Measurements from ENCODE around the gene OTOGL. TPM values are rescaled to one million over a fixed set of nuclear protein-coding genes. Genes with fewer than 3 reads are reported as not detected.
A peak's percentile ranks its signal among the peaks of the same experiment; 100 is the strongest.
"Not testable (repeated sequence)": the region's sequence is repeated elsewhere in the genome, so short reads cannot be mapped to it uniquely, and the experiment has no call there.

Gene OTOGL, protein sequence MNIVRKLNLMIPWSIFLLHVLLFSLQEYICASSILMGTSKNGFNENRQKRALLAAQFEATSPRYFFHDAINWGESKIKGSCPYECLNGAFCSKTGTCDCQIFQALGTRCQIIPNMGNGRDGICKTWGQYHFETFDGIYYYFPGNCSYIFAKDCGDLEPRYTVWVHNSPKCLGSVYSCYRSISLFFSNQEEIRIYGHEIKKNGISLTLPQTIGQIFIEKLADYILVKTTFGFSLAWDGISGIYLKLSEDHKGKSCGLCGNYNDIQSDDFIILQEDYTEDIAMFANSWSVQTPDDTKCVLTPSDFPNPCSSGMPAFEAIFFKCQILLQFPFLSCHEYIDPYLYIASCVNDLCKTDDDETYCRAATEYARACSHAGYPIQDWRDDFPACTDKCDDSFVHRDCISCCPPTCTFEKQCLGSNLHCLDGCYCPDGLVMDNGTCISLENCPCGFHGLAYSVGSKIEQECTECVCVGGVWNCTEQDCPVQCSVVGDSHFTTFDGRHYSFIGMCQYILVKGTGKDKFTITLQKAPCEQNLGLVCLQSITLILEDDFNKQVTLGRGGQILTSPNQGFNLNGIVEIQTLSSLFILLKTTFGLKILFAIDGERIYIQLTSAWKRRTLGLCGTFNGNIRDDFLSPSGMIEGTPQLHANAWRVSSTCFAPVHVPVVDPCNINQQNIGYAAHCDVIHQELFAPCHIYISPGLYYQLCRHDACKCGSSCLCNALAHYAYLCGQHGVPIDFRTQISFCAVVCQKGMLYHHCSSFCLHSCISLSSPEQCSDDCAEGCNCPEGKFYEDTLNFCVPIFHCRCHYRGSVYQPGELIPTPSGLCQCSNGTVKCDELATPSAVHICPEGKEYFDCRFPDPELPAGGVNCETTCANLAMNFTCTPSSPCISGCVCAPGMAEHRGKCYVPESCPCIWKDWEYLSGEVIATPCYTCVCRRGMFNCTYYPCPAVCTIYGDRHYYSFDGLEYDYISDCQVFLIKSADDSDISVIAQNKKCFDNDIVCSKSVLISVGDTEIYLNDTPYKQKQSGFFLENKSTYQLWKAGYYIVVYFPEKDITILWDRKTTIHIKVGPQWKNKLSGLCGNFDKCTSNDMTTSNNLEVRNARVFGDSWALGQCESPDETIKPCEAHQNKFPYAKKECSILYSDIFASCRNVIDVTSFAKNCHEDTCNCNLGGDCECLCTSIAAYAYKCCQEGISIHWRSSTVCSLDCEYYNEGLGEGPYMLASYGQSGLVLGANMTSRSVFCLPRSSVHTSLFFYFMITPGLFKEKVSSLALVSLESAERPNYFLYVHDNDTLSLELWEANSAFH (N-terminal part only)
- polyA plus RNA-seq (2013, experiment 1 of 2; ENCODE audit: insufficient read length) = 0.19 TPM
- 0.22 TPM for polyA plus RNA-seq (2013, experiment 2 of 2; ENCODE audit: insufficient read length)

DNA sequence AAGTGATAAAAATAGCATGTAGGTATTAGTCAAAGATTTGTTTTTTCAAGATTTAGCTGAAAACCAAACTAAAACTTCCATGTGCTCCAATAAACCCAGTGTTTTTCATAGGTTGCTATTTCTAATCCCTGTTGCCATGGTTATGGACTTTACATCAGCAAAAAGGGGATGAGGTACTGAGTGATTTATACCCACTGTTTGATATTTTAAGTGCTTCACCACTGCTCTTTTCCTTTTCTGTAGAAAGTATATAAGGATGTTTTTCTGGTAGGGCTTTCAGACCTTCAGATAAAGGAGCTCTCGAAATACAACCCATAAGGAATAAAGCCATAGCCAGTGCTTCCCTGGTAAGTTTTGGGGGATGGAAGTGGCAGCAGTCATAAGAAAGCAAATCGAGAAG is at the start of gene OTOGL:
OTOGL (plus strand) TSS at position 279 of the 400 bp plus-strand sequence. CDS start 109,895 bp downstream, outside the sequence.
- peak; percentile 15 for DNase-seq

DNA sequence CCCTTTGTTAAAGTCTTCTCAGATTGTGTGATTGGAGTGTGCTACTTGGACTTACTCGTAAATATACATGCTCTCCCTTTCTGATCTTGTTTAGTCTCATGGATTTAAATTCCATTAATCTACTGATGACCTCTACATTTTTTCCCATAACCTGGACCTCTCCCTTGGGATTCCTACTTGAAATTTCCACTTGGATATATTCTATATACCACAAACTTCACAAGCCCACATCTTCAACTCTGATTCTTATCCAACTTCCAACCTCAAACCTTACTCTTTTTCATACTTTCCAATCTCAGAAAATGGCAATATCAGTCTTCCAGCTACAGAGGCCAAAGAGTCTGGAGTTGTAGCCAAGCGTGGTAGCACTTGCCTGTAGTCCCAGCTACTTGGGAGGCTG is 49.1 kb upstream of the OTOGL start:
- DNase-seq = peak; percentile 17

DNA sequence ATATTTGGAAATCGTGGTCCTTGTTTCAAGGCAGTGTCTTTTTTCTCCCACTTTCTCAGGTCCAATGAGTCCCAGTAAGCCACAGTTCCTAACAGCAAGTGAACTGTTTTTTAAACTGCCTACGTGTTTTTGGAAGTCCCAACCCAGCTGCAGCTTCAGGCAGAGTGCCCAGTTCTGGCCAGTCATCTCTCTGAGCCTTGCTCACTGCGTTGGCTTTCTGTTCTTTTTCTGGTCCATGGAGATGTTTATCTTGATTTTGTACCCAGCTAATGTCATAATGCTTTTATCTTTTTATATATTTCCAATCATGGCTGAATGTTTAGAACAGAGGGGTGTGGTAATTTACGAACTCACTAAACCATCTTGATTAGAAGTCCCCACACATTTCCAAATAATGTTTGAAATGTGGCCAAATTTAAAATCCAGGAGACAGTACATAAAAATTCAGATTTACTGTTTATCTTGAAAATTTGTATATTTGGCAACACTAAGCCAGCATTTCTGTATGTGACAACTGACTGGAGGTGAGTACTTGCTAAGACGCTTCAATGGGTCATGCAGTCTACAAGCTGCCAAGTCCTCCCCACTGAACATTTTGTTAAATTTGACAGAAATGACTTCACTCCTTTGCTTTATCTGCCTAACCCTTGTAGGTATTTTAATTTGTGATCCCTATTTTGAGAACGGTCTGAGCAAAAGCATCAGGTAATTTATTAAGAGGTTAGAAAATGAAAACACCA is 46.1 kb upstream of the OTOGL start:
- DNase-seq = peak; percentile 74

DNA sequence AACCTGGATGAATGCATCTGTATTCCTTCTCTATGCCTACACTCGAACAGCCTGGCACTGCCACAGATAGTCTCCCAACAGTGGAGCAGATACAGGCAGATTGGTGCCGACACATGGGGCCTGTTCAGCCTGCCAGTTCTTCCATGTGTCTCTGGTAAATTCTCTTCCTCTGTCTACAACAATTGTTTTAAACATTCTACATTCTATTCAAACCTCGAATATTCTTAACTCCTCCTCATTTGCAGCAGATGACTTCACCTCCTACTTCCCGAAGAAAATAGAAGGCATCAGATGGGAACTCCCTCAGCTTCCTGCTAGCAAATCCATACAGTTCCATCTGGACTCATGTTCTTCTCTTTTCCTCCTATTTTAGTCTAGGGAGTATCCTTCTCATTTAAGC is 43.1 kb upstream of the OTOGL start:
- no peak for DNase-seq

DNA sequence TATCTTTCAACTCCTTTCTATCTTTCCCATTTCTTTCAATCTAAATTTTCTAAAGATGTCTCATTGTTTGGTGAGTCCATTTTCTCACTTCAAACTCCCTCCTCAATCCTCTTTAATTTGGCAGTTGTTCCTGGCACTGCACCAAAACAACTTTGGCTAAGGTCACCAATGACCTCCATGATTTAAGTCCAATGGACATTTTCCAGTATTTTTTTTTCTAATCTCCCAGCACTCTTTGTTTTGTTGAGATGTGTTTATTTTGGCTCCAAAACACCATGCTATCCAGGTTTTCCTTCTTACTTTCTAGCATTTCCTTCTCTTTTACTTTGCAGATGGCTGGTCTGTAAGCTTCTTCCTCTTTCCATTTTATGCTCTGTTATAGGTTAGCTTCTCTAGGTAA is 42.5 kb upstream of the OTOGL start:
- DNase-seq = no peak

DNA sequence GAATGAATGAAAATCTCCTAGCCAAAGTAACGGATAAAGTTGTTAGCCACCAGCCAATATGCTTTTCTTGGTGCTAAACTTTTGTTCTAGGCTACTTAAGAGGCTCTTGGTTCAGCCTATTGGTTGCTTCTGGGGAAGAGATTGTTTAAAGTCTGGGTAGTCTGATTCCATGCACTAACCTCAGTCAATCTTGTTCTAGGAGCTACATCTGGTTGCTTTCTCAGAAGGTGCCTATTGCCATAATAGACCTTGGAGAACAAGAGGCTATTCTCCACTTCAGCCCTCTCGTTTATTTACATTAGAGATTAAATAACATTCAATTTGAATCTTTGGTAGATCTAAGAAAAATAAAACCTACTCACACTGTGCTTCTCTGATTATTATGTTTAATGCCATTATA is 40.8 kb upstream of the OTOGL start:
- no peak for DNase-seq

DNA sequence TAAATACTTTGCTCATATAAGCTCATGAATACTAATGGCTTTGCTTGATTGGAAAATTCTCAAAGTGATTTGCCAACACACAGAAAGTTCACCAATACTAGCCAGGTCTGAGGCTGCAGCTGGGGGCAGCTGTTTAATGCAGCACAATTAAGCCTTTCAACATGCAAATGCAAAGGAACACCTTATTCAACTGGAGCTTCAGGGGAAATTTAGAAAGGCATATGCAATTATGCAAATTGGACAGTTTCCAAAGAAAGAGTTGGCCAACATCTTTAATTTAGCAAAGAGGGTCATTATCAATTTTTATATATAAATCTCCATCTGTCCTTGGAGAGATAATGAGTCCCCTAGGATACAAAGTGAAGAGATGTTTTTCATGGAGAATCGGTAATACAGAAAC is 40.2 kb upstream of the OTOGL start:
- DNase-seq = no peak

DNA sequence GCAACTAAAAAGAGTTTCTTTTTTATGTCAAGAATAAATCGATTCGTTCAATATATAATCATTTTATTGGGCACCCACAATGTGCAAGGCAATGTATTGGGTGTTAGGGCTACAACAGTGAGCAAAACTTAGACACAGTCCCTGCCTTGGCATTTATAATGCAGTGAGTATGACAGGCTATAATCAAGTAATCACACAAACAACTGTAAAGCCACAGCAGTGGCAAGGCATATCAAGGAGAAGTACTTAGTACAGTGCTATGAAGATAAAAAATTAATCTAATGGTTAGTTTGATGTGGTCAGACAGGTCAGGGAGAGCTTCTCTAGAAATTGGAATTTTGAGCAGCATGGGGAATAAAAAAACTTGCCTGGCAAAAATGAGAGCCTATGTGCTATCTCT is 39.5 kb upstream of the OTOGL start:
- no peak for DNase-seq

DNA sequence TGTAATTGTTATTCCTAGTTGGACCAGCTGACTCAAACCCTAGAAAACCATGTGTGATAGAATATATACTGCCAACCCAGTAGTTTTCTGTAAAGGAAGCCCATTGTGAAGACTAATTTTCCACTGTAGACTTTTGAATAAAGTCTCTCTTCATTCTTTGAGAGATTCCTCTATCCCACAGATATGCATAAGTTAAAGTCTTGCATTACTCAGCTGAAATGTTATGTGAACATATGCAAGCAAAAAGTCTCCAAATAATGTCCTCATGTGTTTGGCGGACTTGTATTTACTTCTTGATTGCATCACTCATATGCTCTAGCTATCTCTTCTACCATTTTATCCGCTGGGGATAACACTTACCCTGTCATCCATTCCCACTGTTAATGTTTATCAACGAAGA is 35.1 kb upstream of the OTOGL start:
- DNase-seq = peak; percentile 92

DNA sequence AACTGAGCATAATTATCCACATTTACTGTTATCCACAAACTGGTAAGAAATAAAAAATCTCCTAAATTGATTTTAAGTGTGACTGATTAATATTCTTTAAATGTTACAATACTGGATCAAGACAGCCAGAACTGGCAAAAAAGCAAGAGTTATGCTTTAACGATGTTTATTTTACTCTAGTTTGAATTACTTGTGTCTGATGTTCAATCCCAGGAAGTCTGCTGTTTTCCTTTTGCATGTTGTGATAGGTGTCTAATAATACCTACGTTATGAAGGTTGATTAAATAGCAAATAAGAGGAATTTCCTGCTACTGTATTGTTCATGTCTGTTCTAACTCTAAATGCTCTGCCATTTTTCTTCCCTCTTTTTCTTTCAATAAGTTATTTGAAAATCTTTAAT is 34.4 kb upstream of the OTOGL start:
- DNase-seq = no peak

DNA sequence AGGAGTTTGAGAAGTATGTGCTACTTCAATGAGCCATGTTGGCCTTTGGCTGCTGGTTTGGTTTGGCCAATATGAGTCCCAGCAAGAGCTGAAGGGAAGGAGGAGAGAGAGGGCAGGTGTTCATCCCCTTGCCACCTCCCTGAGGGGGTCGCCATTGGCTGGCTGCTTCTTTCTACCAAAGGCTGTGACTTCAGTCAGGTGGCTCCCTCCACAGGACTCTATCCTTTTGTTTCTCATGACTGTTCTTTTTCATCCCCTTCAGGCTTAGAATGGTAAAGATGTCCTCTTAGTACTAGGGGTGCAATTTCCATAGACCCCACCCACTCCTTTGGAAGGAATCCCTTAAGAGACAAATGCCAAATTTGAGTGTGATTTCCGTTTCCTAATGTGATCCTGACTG is 31.2 kb upstream of the OTOGL start:
- DNase-seq = no peak

DNA sequence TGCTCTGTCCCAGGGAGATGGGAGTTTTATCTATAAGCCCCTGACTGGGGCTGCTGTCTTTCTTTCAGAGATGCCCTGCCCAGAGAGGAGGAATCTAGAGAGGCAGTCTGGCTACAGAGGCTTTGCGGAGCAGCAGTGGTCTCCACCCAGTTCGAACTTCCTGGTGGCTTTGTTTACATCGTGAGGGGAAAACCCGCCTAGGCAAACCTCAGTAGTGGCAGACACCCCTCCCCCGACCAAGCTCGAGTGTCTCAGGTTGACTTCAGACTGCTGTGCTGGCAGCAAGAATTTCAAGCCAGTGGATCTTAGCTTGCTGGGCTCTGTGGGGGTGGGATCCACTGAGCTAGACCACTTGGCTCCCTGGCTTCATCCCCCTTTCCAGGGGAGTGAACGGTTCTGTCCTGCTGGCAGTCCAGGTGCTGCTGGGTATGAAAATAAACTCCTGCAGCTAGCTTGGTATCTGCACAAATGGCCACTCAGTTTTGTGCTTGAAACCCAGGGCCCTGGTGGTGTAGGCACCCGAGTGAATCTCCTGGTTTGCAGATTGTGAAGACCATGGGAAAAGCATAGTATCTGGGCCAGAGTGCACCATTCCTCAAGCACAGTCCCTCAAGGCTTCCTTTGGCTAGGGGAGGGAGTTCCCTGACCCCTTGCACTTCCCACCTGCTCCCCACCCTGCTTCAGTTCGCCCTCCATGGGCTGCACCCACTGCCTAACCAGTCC is 15.3 kb upstream of the OTOGL start:
- not testable (repeated sequence) for DNase-seq

DNA sequence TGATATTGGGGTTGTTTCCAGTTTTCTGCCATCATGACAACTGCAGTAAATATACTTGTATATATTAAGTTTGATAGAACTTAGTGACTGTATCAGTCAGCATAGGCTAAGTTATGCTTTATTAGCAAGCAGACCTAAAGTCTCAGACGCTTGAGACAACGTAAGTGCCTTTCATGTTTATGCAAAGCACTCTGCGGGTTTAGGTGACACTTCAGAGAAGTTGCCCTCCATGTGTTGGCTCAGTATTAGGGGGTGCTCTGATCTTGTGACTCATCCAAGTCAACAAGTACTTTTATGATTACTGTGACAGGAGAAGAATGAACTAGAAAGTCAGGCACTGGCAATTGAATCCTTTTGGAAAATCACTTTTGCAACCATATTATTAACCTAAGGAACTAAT is 13.3 kb upstream of the OTOGL start:
- DNase-seq = no peak

DNA sequence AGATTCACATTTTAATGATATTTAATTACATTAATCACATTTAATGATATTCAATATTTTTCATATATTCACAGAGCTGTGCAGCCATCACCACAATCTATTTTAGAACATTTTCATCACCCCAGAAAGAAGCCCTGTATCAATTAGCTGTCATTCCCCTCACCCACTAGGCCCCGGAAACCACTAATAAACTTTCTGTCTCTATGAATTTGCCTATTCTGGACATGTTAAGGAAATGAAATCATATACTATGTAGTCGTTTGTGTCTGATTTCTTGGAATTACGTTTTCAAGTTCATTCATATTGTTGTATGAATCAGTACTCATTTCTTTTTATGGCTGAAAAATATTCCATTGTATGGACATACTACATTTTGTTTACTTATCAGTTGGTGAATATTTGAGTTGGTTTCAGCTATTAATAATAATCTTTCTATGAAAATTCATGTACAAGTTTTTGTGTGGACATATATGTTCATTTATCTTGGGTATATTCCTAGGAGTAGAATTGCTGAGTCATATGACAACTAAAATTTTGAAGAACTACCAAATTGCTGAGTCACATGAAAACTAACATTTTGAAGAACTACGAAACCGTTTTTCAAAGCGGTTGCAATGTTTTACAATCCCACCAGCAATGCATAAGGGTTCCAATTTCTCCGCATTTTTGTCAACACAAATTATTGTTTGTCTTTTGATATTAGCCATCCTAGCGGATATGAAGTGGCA is 11.7 kb upstream of the OTOGL start:
- DNase-seq = peak; percentile 18

DNA sequence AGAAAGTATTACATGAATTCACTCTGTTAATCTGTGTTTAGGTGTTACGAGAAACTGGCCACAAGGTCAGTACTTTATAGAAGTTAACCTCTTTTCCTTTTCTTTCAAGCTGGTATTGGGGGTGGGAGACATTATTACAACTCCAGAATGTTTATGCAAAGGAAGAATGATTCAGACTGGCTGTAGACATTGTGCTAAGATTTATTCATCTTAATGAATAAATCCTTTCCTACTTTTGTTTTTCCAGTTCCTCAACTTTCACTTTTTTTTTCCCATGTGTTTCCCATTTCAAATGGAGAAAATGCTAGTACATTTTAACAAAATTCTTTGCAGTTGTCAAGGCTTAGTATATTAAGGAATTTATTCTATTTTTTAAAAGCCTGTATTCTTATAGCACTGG is 1.3 kb downstream of the OTOGL start:
- peak; percentile 51 for DNase-seq

DNA sequence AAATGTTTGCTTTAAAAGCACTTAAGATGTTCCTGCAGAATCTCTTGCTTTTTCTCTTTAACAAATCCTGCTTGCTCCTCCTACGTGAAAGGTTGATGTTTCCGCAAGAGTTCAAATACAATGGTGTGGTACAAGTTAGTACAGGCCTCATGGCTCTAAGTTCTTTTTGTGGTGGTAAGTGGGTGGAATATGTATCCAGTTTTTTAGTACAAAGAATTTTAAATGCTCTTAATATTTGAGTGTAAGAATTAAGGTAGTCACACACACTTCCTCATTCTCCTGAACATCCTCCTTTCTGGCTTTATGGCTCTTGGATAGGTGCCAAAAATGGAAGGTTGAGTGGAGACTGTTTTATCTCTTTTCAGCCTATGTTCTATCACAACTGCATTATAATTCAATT is 1.8 kb downstream of the OTOGL start:
- DNase-seq = peak; percentile 25

DNA sequence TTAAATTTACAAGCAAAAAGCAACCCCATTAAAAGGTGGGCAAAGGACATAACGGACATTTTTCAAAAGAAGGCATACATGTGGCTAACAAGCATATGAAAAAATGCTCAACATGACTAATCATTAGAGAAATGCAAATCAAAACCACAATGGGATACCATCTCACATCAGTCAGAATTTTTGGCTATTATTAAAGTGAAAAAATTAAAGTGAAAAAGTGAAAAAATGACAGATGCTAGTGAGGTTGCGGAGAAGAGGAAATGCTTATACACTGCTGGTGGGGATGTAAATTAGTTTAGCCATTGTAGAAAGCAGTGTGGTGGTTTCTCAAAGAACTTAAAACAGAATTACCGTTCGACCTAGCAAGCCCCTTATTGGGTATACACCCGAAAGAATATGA is 7.9 kb downstream of the OTOGL start:
- DNase-seq = peak; percentile 70

DNA sequence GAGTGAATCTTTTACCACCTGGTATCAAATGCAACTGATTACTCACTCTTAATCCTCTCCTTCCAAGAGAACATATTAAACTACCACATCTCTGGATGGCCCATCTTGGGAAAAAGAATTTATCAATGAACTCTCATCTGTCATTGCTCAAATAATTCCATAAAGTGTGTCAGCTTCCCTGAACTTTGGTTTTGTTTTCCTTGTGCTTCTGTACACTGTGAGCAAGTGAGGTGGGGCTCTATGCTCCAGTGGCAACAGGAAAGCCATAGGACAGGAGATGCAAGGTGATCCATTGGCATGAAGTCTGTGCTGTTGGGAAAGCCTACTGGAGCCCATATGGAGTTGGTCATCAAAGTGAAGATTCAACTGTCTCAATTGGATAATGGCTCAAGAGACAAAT is 17.4 kb downstream of the OTOGL start:
- DNase-seq = no peak

DNA sequence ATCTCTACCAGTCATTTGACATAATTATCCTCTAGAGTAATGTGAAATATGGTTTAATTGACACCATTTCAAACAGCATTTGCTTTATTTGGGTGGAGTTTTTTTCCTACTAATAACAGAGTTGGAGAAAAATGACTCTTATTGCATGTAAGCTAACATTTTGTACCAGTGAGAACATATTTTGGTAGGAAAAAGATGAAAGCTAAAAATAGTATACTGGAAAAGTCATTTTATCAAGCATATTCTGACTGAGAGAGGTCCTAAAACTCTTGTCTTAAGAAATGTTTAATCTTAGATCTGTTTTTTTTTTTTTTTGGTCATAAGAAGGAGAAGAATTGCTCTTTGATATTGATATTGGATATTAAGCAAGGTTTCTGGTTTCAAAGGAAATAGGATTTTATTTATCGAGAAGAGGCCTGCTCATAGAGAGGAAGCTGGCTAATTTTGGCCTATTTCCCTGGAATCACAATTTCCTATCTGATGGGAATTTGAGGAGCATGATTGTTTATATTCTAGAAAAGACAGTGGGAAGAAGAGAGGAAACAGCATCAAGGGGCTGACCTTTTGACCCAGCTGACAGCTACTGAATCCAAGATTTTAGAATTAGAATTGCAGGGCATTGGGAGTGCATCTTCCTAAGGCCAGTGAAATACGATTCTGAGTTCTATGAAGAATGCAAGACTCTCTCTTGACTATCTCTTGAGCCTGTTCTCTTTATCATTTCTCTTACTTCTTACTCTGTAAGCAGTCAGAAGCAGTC is 19.4 kb downstream of the OTOGL start:
- DNase-seq = no peak

DNA sequence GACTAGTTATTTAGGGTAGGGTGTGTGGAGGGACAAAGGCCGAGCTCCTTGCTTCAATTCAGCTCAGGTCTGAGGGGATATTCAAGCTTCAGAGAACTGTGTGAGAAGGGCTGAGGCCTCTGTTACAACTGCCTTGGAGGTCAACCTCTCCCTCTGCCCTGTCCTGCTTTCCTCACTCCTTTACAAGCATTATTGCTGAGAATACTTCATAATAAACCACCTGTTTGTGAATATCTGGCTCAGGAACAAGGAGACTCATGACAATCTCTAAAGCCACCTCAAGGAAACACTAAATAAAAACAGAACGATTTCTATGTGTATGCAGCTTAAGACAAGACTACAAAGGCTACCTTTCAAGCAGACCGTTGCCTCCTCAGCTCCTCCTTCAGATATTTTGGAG is 21.7 kb downstream of the OTOGL start:
- DNase-seq = no peak
